Measurements from ENCODE around the gene TMEM72. TPM values are rescaled to one million over a fixed set of nuclear protein-coding genes. Genes with fewer than 3 reads are reported as not detected.
A peak's percentile ranks its signal among the peaks of the same experiment; 100 is the strongest.

TMEM72 gene
- total and polyA plus RNA-seq, 2 of the 13 experiments (the other 11 are each of a cell fraction or from before 2014, with no cell fraction given): 0.04 TPM; not detected in 1

DNA sequence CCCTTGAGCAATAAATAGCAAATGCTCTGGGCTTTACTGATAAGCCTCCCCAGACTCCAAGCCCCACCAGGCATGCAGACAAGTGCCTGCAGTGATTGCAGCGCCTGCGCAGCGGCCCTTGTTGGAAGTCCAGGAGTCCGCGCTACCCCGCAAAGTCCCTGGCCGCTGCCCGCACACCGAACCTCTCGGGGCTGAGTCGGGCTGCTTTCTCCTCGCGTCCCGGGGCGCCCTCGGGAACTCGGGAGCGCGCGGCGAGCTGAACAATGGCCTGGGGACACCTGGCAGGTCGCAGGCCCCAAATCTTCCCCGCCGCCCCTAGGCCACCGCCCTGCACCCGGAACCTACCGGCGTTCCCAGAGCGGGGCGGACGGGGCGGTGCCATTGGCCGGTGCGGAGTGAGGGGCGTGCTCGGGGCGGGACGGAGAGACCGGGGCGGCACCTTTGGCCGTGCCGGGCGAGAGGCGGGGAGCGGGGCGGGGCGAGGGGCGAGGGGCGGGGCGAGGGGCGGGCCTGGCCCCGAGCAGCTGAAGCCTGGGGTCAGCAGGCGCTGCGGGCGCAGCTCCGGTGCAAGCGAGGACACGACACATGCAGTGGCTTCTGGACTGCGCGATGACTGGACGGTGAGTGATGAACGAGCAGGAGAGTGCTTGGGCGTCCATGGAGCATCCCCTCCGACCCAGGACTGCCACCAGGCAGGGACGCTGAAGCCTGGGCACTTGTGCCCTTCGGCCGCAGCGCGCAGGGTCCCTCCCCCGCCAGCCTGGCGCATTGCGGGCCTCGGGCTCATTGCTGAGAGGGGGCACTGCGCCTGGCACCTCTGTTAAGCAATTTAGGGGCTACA lies 48.3 kb downstream of the TMEM72 start, which contains the start of gene RASSF4 (continued):
- TF ChIP-seq, protein P1, sequence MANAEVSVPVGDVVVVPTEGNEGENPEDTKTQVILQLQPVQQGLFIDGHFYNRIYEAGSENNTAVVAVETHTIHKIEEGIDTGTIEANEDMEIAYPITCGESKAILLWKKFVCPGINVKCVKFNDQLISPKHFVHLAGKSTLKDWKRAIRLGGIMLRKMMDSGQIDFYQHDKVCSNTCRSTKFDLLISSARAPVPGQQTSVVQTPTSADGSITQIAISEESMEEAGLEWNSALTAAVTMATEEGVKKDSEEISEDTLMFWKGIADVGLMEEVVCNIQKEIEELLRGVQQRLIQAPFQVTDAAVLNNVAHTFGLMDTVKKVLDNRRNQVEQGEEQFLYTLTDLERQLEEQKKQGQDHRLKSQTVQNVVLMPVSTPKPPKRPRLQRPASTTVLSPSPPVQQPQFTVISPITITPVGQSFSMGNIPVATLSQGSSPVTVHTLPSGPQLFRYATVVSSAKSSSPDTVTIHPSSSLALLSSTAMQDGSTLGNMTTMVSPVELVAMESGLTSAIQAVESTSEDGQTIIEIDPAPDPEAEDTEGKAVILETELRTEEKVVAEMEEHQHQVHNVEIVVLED (CRISPR knock-in tag; IDR thresholded peaks at IDR 0.05; ENCODE audit: borderline replicate concordance): peak; percentile 33; the same call in 1 of the 2 replicates
- TF ChIP-seq TGIF2 (CRISPR knock-in tag; IDR thresholded peaks at IDR 0.05) (no peak), ZMYM3 (CRISPR knock-in tag; IDR thresholded peaks at IDR 0.05) (no peak), ZNF354B (CRISPR knock-in tag; IDR thresholded peaks at IDR 0.05) (no peak), ZNF549 (CRISPR knock-in tag; IDR thresholded peaks at IDR 0.05) (no peak), SP5 (CRISPR knock-in tag; IDR thresholded peaks at IDR 0.05; ENCODE audit: borderline replicate concordance, low read depth) (peak; percentile 65; the same call in 1 of the 2 replicates), ZFYVE20 (CRISPR knock-in tag; IDR thresholded peaks at IDR 0.05; ENCODE audit: borderline replicate concordance, low read depth) (no peak), SATB2 (CRISPR knock-in tag; IDR thresholded peaks at IDR 0.05) (no peak), ZNF205 (CRISPR knock-in tag; IDR thresholded peaks at IDR 0.05) (no peak), CBFB (CRISPR knock-in tag; IDR thresholded peaks at IDR 0.05) (peak; percentile 39; the same call in 1 of the 2 replicates), ATF1 (CRISPR knock-in tag; IDR thresholded peaks at IDR 0.05) (no peak), ZNF552 (CRISPR knock-in tag; IDR thresholded peaks at IDR 0.05; ENCODE audit: borderline replicate concordance) (0 out of 2 replicates have a peak, but pooled peaks have one; percentile 34), ZNF790 (CRISPR knock-in tag; IDR thresholded peaks at IDR 0.05; ENCODE audit: borderline replicate concordance) (no peak), SMYD3 (CRISPR knock-in tag; IDR thresholded peaks at IDR 0.05) (no peak), ERF (CRISPR knock-in tag; IDR thresholded peaks at IDR 0.05) (peak; percentile 69), SETDB1 (CRISPR knock-in tag; IDR thresholded peaks at IDR 0.05; ENCODE audit: borderline replicate concordance) (no peak), ONECUT2 (CRISPR knock-in tag; IDR thresholded peaks at IDR 0.05) (no peak)
- TF ChIP-seq, protein P2, sequence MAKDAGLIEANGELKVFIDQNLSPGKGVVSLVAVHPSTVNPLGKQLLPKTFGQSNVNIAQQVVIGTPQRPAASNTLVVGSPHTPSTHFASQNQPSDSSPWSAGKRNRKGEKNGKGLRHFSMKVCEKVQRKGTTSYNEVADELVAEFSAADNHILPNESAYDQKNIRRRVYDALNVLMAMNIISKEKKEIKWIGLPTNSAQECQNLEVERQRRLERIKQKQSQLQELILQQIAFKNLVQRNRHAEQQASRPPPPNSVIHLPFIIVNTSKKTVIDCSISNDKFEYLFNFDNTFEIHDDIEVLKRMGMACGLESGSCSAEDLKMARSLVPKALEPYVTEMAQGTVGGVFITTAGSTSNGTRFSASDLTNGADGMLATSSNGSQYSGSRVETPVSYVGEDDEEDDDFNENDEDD (CRISPR knock-in tag; IDR thresholded peaks at IDR 0.05; ENCODE audit: borderline replicate concordance): peak; percentile 11; the same call in 1 of the 2 replicates
- TF ChIP-seq, protein P3, sequence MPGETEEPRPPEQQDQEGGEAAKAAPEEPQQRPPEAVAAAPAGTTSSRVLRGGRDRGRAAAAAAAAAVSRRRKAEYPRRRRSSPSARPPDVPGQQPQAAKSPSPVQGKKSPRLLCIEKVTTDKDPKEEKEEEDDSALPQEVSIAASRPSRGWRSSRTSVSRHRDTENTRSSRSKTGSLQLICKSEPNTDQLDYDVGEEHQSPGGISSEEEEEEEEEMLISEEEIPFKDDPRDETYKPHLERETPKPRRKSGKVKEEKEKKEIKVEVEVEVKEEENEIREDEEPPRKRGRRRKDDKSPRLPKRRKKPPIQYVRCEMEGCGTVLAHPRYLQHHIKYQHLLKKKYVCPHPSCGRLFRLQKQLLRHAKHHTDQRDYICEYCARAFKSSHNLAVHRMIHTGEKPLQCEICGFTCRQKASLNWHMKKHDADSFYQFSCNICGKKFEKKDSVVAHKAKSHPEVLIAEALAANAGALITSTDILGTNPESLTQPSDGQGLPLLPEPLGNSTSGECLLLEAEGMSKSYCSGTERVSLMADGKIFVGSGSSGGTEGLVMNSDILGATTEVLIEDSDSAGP (CRISPR knock-in tag; IDR thresholded peaks at IDR 0.05; ENCODE audit: borderline replicate concordance): peak; percentile 52; the same call in 1 of the 2 replicates
- TF ChIP-seq, protein P4, sequence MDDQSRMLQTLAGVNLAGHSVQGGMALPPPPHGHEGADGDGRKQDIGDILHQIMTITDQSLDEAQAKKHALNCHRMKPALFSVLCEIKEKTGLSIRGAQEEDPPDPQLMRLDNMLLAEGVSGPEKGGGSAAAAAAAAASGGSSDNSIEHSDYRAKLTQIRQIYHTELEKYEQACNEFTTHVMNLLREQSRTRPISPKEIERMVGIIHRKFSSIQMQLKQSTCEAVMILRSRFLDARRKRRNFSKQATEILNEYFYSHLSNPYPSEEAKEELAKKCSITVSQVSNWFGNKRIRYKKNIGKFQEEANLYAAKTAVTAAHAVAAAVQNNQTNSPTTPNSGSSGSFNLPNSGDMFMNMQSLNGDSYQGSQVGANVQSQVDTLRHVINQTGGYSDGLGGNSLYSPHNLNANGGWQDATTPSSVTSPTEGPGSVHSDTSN (CRISPR knock-in tag; IDR thresholded peaks at IDR 0.05; ENCODE audit: borderline replicate concordance): no peak
- TF ChIP-seq, protein P5, sequence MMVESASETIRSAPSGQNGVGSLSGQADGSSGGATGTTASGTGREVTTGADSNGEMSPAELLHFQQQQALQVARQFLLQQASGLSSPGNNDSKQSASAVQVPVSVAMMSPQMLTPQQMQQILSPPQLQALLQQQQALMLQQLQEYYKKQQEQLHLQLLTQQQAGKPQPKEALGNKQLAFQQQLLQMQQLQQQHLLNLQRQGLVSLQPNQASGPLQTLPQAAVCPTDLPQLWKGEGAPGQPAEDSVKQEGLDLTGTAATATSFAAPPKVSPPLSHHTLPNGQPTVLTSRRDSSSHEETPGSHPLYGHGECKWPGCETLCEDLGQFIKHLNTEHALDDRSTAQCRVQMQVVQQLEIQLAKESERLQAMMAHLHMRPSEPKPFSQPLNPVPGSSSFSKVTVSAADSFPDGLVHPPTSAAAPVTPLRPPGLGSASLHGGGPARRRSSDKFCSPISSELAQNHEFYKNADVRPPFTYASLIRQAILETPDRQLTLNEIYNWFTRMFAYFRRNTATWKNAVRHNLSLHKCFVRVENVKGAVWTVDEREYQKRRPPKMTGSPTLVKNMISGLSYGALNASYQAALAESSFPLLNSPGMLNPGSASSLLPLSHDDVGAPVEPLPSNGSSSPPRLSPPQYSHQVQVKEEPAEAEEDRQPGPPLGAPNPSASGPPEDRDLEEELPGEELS (CRISPR knock-in tag; IDR thresholded peaks at IDR 0.05): no peak; the same call in 1 of the 2 replicates
